Placental epithelial cell (primary cell): ENCODE data around the gene TTLL4. TPM values are rescaled to one million over a fixed set of nuclear protein-coding genes. Genes with fewer than 3 reads are reported as not detected.

Experiments
- total RNA-seq: library from RNA; depleted of rRNA; stranded (reverse); fragments of >200 nt; gene quantifications from 2 replicates; pipeline ENCODE4 v1.2.3, GENCODE V29; 2012

Gene TTLL4, protein sequence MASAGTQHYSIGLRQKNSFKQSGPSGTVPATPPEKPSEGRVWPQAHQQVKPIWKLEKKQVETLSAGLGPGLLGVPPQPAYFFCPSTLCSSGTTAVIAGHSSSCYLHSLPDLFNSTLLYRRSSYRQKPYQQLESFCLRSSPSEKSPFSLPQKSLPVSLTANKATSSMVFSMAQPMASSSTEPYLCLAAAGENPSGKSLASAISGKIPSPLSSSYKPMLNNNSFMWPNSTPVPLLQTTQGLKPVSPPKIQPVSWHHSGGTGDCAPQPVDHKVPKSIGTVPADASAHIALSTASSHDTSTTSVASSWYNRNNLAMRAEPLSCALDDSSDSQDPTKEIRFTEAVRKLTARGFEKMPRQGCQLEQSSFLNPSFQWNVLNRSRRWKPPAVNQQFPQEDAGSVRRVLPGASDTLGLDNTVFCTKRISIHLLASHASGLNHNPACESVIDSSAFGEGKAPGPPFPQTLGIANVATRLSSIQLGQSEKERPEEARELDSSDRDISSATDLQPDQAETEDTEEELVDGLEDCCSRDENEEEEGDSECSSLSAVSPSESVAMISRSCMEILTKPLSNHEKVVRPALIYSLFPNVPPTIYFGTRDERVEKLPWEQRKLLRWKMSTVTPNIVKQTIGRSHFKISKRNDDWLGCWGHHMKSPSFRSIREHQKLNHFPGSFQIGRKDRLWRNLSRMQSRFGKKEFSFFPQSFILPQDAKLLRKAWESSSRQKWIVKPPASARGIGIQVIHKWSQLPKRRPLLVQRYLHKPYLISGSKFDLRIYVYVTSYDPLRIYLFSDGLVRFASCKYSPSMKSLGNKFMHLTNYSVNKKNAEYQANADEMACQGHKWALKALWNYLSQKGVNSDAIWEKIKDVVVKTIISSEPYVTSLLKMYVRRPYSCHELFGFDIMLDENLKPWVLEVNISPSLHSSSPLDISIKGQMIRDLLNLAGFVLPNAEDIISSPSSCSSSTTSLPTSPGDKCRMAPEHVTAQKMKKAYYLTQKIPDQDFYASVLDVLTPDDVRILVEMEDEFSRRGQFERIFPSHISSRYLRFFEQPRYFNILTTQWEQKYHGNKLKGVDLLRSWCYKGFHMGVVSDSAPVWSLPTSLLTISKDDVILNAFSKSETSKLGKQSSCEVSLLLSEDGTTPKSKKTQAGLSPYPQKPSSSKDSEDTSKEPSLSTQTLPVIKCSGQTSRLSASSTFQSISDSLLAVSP
- 17.0 and 17.3 TPM in 2 replicates for total RNA-seq

DNA sequence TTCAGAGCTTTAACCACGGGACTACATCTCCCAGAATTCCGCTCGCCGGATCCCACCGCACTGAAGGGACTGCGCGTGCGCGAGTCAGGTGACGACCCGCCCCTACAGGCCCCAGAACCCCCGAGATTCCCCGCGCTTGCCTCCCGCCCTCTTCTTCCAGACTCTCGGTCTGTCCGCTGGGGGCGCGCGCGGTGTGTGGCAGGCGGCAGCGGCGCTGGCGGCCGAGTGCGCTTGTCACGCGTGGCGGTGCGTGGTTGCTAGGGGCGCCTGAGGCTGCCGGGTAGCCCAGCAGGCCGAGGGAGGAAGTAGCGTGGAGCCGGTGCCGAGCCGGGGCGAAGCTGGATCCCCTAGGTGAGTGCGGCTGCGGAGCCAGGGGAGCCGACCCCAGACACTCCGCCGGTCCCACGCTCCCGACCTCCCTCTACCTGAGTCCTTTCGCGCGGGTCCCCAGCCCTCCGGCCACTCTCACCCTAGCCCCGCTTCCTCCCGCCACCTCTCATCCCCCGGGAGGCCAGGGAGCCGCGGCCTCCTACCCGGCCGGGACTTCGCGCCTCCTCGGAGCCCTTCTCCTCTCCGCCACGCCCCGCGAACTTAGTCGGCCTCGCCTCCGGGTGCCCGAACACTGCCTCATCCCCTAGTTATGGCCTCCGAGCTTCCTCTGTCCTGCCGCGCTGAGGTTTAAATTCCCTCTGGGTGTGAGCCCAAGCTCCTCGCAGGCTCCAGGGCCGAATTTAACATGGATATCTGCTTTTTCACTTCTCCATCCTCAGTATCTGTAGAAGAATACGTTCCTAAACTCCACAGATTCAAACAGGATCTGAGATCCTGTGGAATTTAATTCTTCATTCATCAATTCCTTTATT, at the start of gene TTLL4:
TTLL4 (plus strand) TSS at position 149 of the 863 bp plus-strand sequence. CDS start 26,842 bp downstream, outside the sequence.

DNA sequence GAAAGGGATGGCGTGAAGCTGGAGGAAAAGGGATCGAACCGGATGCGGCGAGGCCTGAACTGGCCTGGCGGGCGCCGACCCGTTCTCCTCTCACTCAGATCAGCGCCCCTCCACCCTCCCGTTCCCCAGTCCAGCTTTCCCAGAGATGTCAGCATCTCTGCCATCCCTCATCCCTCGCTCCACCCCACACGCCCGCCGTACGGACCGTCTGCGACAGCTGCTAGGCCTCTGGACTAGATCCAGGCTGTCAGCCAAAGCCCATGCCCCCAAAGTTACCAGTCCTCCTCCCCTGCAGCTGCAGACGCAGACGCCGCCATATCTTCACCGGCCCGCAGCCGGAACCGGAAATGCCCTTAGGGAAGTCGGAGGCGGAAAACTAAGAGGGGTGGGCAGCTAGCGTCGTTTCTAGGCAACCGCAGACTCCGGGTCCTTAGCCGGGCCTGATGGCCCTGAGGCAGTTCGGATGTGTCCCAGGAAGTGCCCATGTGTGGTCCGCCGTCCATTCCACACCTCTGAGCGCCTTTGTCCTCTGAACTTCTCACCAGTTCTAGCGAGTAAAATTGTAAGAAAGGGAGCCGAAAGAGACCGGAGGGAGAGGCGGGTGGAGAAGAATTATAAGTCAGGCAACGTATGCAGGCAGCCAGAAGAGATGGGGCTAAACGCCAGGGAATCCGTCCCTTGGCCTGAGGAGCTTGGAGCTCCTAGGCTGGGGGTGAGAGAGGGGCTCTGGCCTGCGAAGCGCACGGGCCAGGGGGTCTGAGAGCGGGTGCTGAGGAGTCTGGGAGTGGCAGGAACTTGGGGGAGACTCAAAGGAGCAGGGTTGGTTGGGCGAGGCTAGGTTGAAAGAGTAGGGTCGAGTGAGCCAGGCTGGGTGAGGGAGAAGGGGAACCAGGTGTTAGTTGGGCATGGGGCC, 38.7 kb upstream of the TTLL4 start, which contains the start of the genes RNF25 and STK36:
RNF25 (minus strand) TSS at position 349 of the 913 bp plus-strand sequence; CDS start at position 317, 32 bp downstream.
STK36 (plus strand) TSS at position 433 of the 913 bp plus-strand sequence. CDS start 744 bp downstream, outside the sequence.

DNA sequence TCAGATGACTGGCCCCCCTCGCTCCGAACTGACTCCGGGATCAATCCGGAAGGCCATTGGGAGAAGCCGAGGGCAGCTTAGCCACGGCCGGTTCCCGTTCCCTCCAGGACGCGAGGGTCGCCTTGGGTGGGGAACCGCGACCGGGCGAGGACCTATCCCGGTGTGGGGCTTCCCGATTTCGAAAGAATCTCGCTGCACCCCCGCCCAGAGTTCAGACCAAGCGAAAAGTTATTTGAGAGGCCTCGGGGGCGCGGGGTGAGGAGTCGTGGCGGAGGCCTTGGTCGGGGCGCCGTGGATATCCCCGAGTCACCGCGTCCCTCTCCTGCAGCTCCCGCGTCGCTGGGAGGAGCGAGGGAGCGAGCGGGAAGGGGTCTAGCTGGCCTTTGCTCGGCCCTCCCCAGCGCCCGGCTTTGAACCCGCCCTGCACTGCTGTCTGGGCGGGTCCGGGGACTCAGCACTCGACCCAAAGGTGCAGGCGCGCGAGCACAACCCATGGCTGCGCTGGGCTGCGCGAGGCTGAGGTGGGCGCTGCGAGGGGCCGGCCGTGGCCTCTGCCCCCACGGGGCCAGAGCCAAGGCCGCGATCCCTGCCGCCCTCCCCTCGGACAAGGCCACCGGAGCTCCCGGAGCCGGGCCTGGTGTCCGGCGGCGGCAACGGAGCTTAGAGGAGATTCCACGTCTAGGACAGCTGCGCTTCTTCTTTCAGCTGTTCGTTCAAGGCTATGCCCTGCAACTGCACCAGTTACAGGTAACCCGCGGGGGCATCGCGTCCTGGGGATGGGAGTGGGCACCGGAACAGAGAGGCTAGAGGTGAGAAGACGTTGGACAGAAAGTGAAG, 71.3 kb downstream of the TTLL4 start, which contains the start of gene CYP27A1:
CYP27A1 (plus strand) TSS at position 457 of the 837 bp plus-strand sequence; CDS start at position 493, 36 bp downstream.

Other genes starting within 250 kb of the TTLL4 start
- 11.7 and 27.9 TPM in 2 replicates for gene USP37, start 142.5 kb upstream of the TTLL4 start, total RNA-seq
- gene CNOT9, start 142.0 kb upstream of the TTLL4 start, total RNA-seq, result 34.5 and 52.8 TPM in 2 replicates
- gene PLCD4, start 102.9 kb upstream of the TTLL4 start, total RNA-seq, result not detected in 2 replicates
- 12.2 and 15.5 TPM in 2 replicates for gene ZNF142, start 51.2 kb upstream of the TTLL4 start, total RNA-seq
- gene BCS1L, start 51.2 kb upstream of the TTLL4 start, total RNA-seq, result 13.0 and 26.8 TPM in 2 replicates
- 24.3 and 54.3 TPM in 2 replicates for gene RNF25, start 38.8 kb upstream of the TTLL4 start, total RNA-seq
- 31.4 and 34.3 TPM in 2 replicates for gene STK36, start 38.7 kb upstream of the TTLL4 start, total RNA-seq
- gene CYP27A1, start 71.3 kb downstream of the TTLL4 start, total RNA-seq, result 1.1 and 2.4 TPM in 2 replicates
- gene PRKAG3, start 121.0 kb downstream of the TTLL4 start, total RNA-seq, result not detected in 2 replicates
- 1.1 and 21.2 TPM in 2 replicates for gene WNT6, start 149.0 kb downstream of the TTLL4 start, total RNA-seq
- gene WNT10A, start 170.0 kb downstream of the TTLL4 start, total RNA-seq, result under 0.01 and 0.11 TPM in 2 replicates
- not detected in 2 replicates for gene CDK5R2, start 248.8 kb downstream of the TTLL4 start, total RNA-seq